ENCODE data around the gene PHF2. TPM values are rescaled to one million over a fixed set of nuclear protein-coding genes. Genes with fewer than 3 reads are reported as not detected.

The PHF2 gene
- total RNA-seq, 1 donor from 2014 or later, result 12.1 TPM

DNA sequence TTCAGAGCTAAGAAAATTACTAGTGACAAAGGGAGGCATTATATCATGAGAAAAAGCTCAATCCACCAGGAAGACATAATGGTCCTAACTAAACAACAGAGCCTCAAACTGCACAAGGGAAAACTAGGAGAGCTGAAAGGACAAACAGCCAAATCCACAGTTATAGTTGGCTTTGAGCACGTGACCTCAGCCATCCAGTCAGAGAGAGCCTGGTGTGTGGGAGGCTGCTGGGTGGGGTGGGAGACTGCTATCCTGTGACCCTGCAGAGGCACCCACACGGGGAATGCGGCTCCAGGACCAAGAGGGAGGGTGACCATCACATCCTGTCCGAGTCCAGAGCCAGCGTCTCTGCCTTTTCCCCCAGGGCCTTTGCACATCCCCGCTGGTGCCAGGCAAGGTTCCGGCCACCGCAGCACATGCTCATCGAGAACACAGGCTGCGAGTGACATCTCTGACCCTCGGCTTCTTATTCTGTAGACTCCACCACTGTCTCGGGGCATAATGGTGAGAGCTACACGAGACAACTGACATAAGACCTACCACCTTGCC is 145.1 kb downstream of the PHF2 start:
- no peak overlapping the region for H3K4me3 ChIP-seq (ENCODE audit: insufficient read depth, low read depth, low read length)
- peaks cover 13% of the 10 kb centered on the region for H3K27me3 Mint-ChIP-seq (ENCODE audit: low read depth, unreplicated experiment)
- no peaks in the 10 kb centered on the region for H4K20me1 ChIP-seq (ENCODE audit: insufficient read depth, low read length)
- H3K27me3 ChIP-seq (ENCODE audit: insufficient read depth, low read length), result no peaks in the 10 kb centered on the region
- no peak for DNase-seq (ENCODE audit: low read depth)
- no peak overlapping the region for H2AFZ ChIP-seq (ENCODE audit: low read depth, low read length)
- H3K36me3 Mint-ChIP-seq (ENCODE audit: low read depth, unreplicated experiment), result no peaks in the 10 kb centered on the region
- H3K4me1 Mint-ChIP-seq (ENCODE audit: low read depth, unreplicated experiment), result no peaks in the 10 kb centered on the region
- no peak overlapping the region for H3K4me2 ChIP-seq (ENCODE audit: low read length)
- no peaks in the 10 kb centered on the region for H3K4me1 ChIP-seq (ENCODE audit: insufficient read depth, low read length)
- no peak for TF ChIP-seq CTCF (IDR thresholded peaks at IDR 0.05; ENCODE audit: insufficient read depth, low read depth, low read length)
- TF ChIP-seq EZH2 (IDR thresholded peaks at IDR 0.05; ENCODE audit: insufficient read depth, low read length), result no peak
- H3K79me2 ChIP-seq (ENCODE audit: insufficient read depth, low read length), result no peaks in the 10 kb centered on the region
- H3K9me3 Mint-ChIP-seq (ENCODE audit: unreplicated experiment), result peaks cover 11% of the 10 kb centered on the region
- no peak overlapping the region for H3K9ac ChIP-seq (ENCODE audit: low read length)
- no peak for FAIRE-seq
- H3K9me3 ChIP-seq (ENCODE audit: insufficient read depth, low read depth, low read length), result peaks cover 6% of the 10 kb centered on the region
- H3K4me3 Mint-ChIP-seq (ENCODE audit: unreplicated experiment), result no peak overlapping the region
- H3K27ac Mint-ChIP-seq (ENCODE audit: unreplicated experiment), result no peak overlapping the region
- no peak overlapping the region for H3K27ac ChIP-seq (ENCODE audit: low read depth, low read length)
- no peaks in the 10 kb centered on the region for H3K36me3 ChIP-seq (ENCODE audit: insufficient read depth, low read length)

DNA sequence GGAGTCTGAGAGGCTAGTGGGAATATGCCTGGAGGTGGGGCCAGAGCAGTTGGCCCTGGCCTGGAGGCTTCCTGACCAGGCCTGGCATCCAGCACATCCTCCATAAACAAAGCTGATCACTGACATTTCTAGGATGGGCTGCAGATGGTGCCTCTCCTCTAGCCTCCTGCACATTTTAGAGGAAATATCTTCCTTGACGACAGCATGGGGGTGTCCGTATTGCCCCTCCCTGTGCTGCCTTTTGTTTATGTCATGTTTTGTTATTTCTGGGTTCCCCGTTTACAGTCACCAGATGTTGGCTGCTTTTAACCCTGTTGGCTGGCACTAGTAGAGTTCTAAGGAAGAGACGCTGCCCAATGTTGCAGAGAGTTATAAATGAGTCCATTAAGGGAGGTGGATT is 148.5 kb downstream of the PHF2 start:
- Histone ChIP-seq H3K27ac (ENCODE audit: low read depth, low read length) (no peak overlapping the region), H3K4me1 (ENCODE audit: insufficient read depth, low read length) (no peaks in the 10 kb centered on the region), H3K27me3 (ENCODE audit: insufficient read depth, low read length) (no peaks in the 10 kb centered on the region), H3K36me3 (ENCODE audit: insufficient read depth, low read length) (no peaks in the 10 kb centered on the region), H3K9ac (ENCODE audit: low read length) (no peak overlapping the region), H3K4me3 (ENCODE audit: insufficient read depth, low read depth, low read length) (no peak overlapping the region), H4K20me1 (ENCODE audit: insufficient read depth, low read length) (no peaks in the 10 kb centered on the region), H3K79me2 (ENCODE audit: insufficient read depth, low read length) (no peaks in the 10 kb centered on the region), H3K4me2 (ENCODE audit: low read length) (no peak overlapping the region), H3K9me3 (ENCODE audit: insufficient read depth, low read depth, low read length) (peaks cover 19% of the 10 kb centered on the region), H2AFZ (ENCODE audit: low read depth, low read length) (no peak overlapping the region)
- no peak overlapping the region for H3K4me3 Mint-ChIP-seq (ENCODE audit: unreplicated experiment)
- H3K36me3 Mint-ChIP-seq (ENCODE audit: low read depth, unreplicated experiment), result no peaks in the 10 kb centered on the region
- no peak for TF ChIP-seq EZH2 (IDR thresholded peaks at IDR 0.05; ENCODE audit: insufficient read depth, low read length)
- TF ChIP-seq CTCF (IDR thresholded peaks at IDR 0.05; ENCODE audit: insufficient read depth, low read depth, low read length), result no peak
- peaks cover 10% of the 10 kb centered on the region for H3K9me3 Mint-ChIP-seq (ENCODE audit: unreplicated experiment)
- H3K27ac Mint-ChIP-seq (ENCODE audit: unreplicated experiment), result no peak overlapping the region
- H3K27me3 Mint-ChIP-seq (ENCODE audit: low read depth, unreplicated experiment), result peaks cover 12% of the 10 kb centered on the region
- FAIRE-seq (no peak), DNase-seq (ENCODE audit: low read depth) (no peak)
- H3K4me1 Mint-ChIP-seq (ENCODE audit: low read depth, unreplicated experiment), result no peaks in the 10 kb centered on the region

GRCh38 chr9:93725382-93725781 is 149.0 kb downstream of the PHF2 start:
- Mint-ChIP-seq H3K4me1 (ENCODE audit: low read depth, unreplicated experiment) (no peaks in the 10 kb centered on the region), H3K9me3 (ENCODE audit: unreplicated experiment) (peaks cover 10% of the 10 kb centered on the region), H3K4me3 (ENCODE audit: unreplicated experiment) (no peak overlapping the region), H3K27ac (ENCODE audit: unreplicated experiment) (no peak overlapping the region), H3K27me3 (ENCODE audit: low read depth, unreplicated experiment) (peaks cover 11% of the 10 kb centered on the region), H3K36me3 (ENCODE audit: low read depth, unreplicated experiment) (no peaks in the 10 kb centered on the region)
- Histone ChIP-seq H3K36me3 (ENCODE audit: insufficient read depth, low read length) (no peaks in the 10 kb centered on the region), H3K27ac (ENCODE audit: low read depth, low read length) (no peak overlapping the region), H3K4me2 (ENCODE audit: low read length) (no peak overlapping the region), H3K79me2 (ENCODE audit: insufficient read depth, low read length) (no peaks in the 10 kb centered on the region), H3K27me3 (ENCODE audit: insufficient read depth, low read length) (no peaks in the 10 kb centered on the region), H3K9me3 (ENCODE audit: insufficient read depth, low read depth, low read length) (peaks cover 19% of the 10 kb centered on the region), H2AFZ (ENCODE audit: low read depth, low read length) (no peak overlapping the region), H4K20me1 (ENCODE audit: insufficient read depth, low read length) (no peaks in the 10 kb centered on the region), H3K4me1 (ENCODE audit: insufficient read depth, low read length) (no peaks in the 10 kb centered on the region), H3K4me3 (ENCODE audit: insufficient read depth, low read depth, low read length) (no peak overlapping the region), H3K9ac (ENCODE audit: low read length) (no peak overlapping the region)
- DNase-seq (ENCODE audit: low read depth) (no peak), FAIRE-seq (no peak)
- TF ChIP-seq EZH2 (IDR thresholded peaks at IDR 0.05; ENCODE audit: insufficient read depth, low read length) (no peak), CTCF (IDR thresholded peaks at IDR 0.05; ENCODE audit: insufficient read depth, low read depth, low read length) (no peak)
